Thoracic aorta (tissue), 2 donors: ENCODE results near the gene FRRS1. TPM values are rescaled to one million over a fixed set of nuclear protein-coding genes. Genes with fewer than 3 reads are reported as not detected.
A peak's percentile ranks its signal among the peaks of the same experiment; 100 is the strongest.

Source experiments
- ATAC-seq: fragments of 150-250 bp; one replicate; pipeline ENCODE4 v1.8.0; 2017; ENCODE audit warnings: low read depth; ENCODE audit not compliant: insufficient number of reproducible peaks, low FRiP score
- DNase-seq: peaks from one replicate; pipeline ENCODE4 v3.0.0-alpha.2; 2020; ENCODE audit warnings: low spot score
- H3K27ac ChIP-seq, 2 donors: fragments of 200-600 bp; sonication (generic); 1 replicate in 1 of 2; 2 replicates in 1 of 2; pipeline ENCODE4 v1.5.1; 2016; ENCODE audit warnings: mild to moderate bottlenecking in 2 of 2, moderate library complexity in 2 of 2
- H3K27me3 ChIP-seq: fragments of 200-600 bp; sonication (generic); replicated peaks from 2 replicates; pipeline ENCODE4 v1.6.0; 2016; ENCODE audit warnings: mild to moderate bottlenecking; ENCODE audit not compliant: insufficient read depth
- H3K36me3 ChIP-seq: fragments of 200-600 bp; sonication (generic); one replicate; pipeline ENCODE4 v1.5.1; 2016
- H3K4me1 ChIP-seq, 2 donors: fragments of 200-600 bp; sonication (generic); 1 replicate in 1 of 2; 2 replicates in 1 of 2; pipeline versions ENCODE4 v1.5.1 to v1.6.0; 2016; ENCODE audit warnings: low read depth in 2 of 2, mild to moderate bottlenecking in 1 of 2; ENCODE audit not compliant: control insufficient read depth in 1 of 2
- H3K4me3 ChIP-seq: fragments of 200-600 bp; sonication (generic); 2 replicates; pipeline ENCODE4 v1.5.1; 2016; ENCODE audit warnings: mild to moderate bottlenecking
- H3K9me3 ChIP-seq: fragments of 200-600 bp; sonication (generic); 2 replicates; pipeline ENCODE4 v1.5.1; 2016
- CTCF ChIP-seq: fragments of 200-600 bp; sonication (generic); IDR thresholded peaks from one replicate; pipeline ENCODE4 v1.5.1; 2019; ENCODE audit warnings: antibody characterized with exemption
- total RNA-seq, 2 donors: library from RNA; depleted of rRNA; stranded (reverse); fragments of >200 nt; gene quantifications; one replicate each; pipeline versions ENCODE4 v1.1.0 to v1.2.3, GENCODE V29; 2016

The FRRS1 gene
- total RNA-seq, 2 donors from 2014 or later: 6.1 to 7.6 TPM

GRCh38 chr1:99777752-99778151 lies 11.3 kb upstream of the FRRS1 start:
- DNase-seq (no peak), ATAC-seq (no peak)
- no peak for TF ChIP-seq CTCF
- Histone ChIP-seq H3K9me3 (no peaks in the 10 kb centered on the region), H3K36me3 (no peaks in the 10 kb centered on the region), H3K27ac (no peak overlapping the region), H3K4me3 (no peak overlapping the region), H3K4me1 (no peaks in the 10 kb centered on the region), H3K27me3 (no peaks in the 10 kb centered on the region)

DNA sequence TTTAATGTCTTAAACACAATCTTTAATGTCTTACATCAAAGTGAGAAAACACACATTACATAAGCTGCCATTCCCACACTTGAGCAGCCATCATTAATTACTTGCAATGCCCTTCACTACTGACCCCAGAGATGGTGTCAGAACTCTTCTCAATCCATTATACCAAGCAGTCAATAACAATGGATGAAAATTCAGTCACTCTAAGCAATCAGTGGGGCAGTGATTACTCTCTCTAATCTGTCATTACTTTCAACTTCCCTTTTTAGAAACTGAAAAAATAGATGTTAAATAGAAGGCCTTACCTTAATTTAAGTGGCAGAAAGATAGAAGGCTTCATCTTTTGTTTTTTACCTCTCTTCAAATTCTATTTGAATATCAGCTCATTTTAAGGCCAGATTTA lies 9.7 kb upstream of the FRRS1 start:
- ATAC-seq: no peak
- DNase-seq: no peak
- no peaks in the 10 kb centered on the region for H3K9me3 ChIP-seq
- TF ChIP-seq CTCF: no peak
- H3K4me1 ChIP-seq: peaks cover 13 to 14% of the 10 kb centered on the region in 2 donors
- H3K27ac ChIP-seq: no peak overlapping the region
- no peaks in the 10 kb centered on the region for H3K27me3 ChIP-seq
- H3K36me3 ChIP-seq: no peaks in the 10 kb centered on the region
- no peak overlapping the region for H3K4me3 ChIP-seq

GRCh38 chr1:99772809-99773208 lies 6.4 kb upstream of the FRRS1 start:
- ATAC-seq (no peak), DNase-seq (no peak)
- H3K9me3 ChIP-seq: no peaks in the 10 kb centered on the region
- no peaks in the 10 kb centered on the region for H3K27me3 ChIP-seq
- no peak overlapping the region for H3K27ac ChIP-seq
- no peak for TF ChIP-seq CTCF
- H3K36me3 ChIP-seq: no peaks in the 10 kb centered on the region
- peaks cover 16 to 33% of the 10 kb centered on the region in 2 donors for H3K4me1 ChIP-seq
- H3K4me3 ChIP-seq: no peak overlapping the region

- Histone ChIP-seq H3K27ac (peak overlapping the region in 1 of 2 donors; percentile 37), H3K9me3 (no peaks in the 10 kb centered on the region), H3K36me3 (no peaks in the 10 kb centered on the region), H3K4me3 (no peak overlapping the region), H3K27me3 (no peaks in the 10 kb centered on the region), H3K4me1 (peaks cover 24 to 44% of the 10 kb centered on the region in 2 donors)
- ATAC-seq (no peak), DNase-seq (no peak)
- TF ChIP-seq CTCF: no peak
These were observed 5.1 kb upstream of the FRRS1 start for GRCh38 chr1:99771513-99771918.

DNA sequence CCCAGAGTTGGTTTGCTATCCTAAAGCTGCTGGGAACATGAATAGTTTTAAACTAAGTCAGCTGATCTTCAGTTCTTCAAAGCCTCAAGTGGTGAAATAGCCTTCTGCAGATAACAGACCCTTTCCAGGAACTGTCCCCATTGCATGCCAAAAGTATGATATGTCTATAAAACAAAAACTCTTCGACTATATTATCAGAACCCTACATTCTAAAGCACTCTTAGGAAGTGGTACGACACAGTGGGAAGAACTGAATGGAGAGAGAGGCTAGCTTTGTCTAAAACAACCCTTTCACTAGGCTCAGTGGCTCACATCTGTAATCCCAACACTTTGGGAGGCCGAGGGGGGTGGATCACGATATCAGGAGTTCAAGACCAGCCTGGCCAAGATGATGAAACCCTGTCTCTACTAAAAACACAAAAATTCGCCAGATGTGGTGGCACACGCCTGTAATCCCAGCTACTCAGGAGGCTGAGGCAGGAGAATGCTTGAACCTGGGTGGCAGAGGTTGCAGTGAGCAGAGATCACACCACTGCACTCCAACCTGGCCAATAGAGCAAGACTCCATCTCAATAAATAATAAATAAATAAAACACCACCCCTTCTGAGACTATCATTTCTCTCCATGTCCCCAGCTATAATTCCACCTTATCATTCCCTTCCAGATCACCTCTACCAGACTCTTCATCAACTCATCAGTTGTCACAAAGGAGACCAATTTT lies 2.2 kb upstream of the FRRS1 start:
- TF ChIP-seq CTCF: no peak
- no peak for ATAC-seq
- no peaks in the 10 kb centered on the region for H3K9me3 ChIP-seq

More for the DNA sequence above, 2.2 kb upstream of the FRRS1 start:
- DNase-seq: no peak
- H3K4me3 ChIP-seq: no peak overlapping the region
- H3K4me1 ChIP-seq: peaks cover 24 to 44% of the 10 kb centered on the region in 2 donors
- H3K27me3 ChIP-seq: no peaks in the 10 kb centered on the region
- H3K27ac ChIP-seq: no peak overlapping the region
- no peaks in the 10 kb centered on the region for H3K36me3 ChIP-seq
